Nephron (organoid): Measurements from ENCODE around the gene C2orf72.
"Not testable (repeated sequence)": the region's sequence is repeated elsewhere in the genome, so short reads cannot be mapped to it uniquely, and the experiment has no call there.

Experiments
- H3K27ac Mint-ChIP-seq, 3 experiments: 2 replicates each; pipeline ENCODE4 v1.8.0; 2020; ENCODE audit warnings: mixed read lengths in 3 of 3, mild to moderate bottlenecking in 2 of 3, moderate library complexity in 1 of 3
- H3K27me3 Mint-ChIP-seq: 2 replicates; pipeline ENCODE4 v1.8.0; 2021; ENCODE audit warnings: low read depth, mild to moderate bottlenecking, moderate library complexity, mixed read lengths
- H3K36me3 Mint-ChIP-seq: 2 replicates; pipeline ENCODE4 v1.8.0; 2020; ENCODE audit warnings: low read depth, mixed read lengths
- H3K4me1 Mint-ChIP-seq: 2 replicates; pipeline ENCODE4 v1.8.0; 2020; ENCODE audit warnings: mixed read lengths
- H3K4me3 Mint-ChIP-seq, 3 experiments: 2 replicates each; pipeline ENCODE4 v1.8.0; 2020; ENCODE audit warnings: mild to moderate bottlenecking in 3 of 3, mixed read lengths in 3 of 3, moderate library complexity in 2 of 3
- H3K9me3 Mint-ChIP-seq: 2 replicates; pipeline ENCODE4 v1.8.0; 2020; ENCODE audit warnings: mixed read lengths
- CTCF ChIP-seq, 3 experiments: fragments of 200-600 bp; sonication (generic); IDR thresholded peaks; one replicate each; pipeline ENCODE4 v1.5.0; 2021; ENCODE audit warnings: antibody characterized with exemption in 3 of 3; ENCODE audit not compliant: unreplicated experiment in 3 of 3

The C2orf72 gene

GRCh38 chr2:231002641-231003040 is 34.7 kb upstream of the C2orf72 start:
- Mint-ChIP-seq H3K4me1 (no peaks in the 10 kb centered on the region), H3K4me3 (no peak overlapping the region), H3K36me3 (peaks cover 9% of the 10 kb centered on the region), H3K9me3 (peaks cover 6% of the 10 kb centered on the region), H3K27ac (no peak overlapping the region), H3K27me3 (peaks cover 57% of the 10 kb centered on the region)
- TF ChIP-seq CTCF (IDR thresholded peaks at IDR 0.05; ENCODE audit: unreplicated experiment in 3 of 3) = no peak

DNA sequence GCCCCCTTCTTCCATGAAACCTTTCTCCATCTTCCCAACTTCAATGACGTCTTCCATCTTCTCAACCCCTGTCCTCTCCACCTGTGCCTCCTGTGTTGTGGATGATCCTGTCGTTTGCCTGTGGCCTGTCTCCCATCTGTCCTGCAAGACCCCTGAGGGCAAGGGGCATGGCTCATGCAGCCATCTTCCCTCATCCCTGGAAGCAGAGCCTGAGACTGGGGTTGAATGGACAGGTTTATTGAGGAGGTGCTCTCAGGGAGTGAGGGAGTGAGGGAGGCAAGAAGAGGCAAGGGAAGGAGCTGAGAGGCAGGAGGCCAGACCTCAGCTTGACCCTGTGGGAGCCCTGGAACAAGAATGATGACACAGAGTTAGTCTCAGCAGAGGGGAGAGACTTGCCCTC is 34.1 kb upstream of the C2orf72 start:
- Mint-ChIP-seq H3K4me3 (no peak overlapping the region), H3K27me3 (peaks cover 58% of the 10 kb centered on the region), H3K36me3 (peaks cover 9% of the 10 kb centered on the region), H3K9me3 (peaks cover 6% of the 10 kb centered on the region), H3K27ac (no peak overlapping the region), H3K4me1 (no peaks in the 10 kb centered on the region)
- no peak for TF ChIP-seq CTCF (IDR thresholded peaks at IDR 0.05; ENCODE audit: unreplicated experiment in 3 of 3)

DNA sequence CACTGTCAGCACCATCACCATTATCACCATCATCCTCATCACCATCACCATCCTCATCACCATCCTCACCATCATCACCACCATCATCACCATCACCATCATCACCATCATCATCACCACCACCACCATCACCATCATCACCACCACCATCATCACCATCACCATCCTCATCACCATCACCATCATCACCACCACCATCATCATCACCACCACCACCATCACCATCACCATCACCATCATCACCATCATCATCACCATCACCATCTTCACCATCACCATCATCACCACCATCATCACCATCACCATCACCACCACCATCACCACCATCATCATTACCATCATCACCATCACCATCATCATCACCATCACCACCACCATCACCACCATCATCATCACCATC is 32.4 kb upstream of the C2orf72 start:
- peaks cover 54% of the 10 kb centered on the region for H3K27me3 Mint-ChIP-seq
- not testable (repeated sequence) for H3K9me3 Mint-ChIP-seq, H3K4me1 Mint-ChIP-seq, H3K27ac Mint-ChIP-seq, H3K4me3 Mint-ChIP-seq, H3K36me3 Mint-ChIP-seq

GRCh38 chr2:231007286-231008098 is 29.8 kb upstream of the C2orf72 start:
- no peak for TF ChIP-seq CTCF (IDR thresholded peaks at IDR 0.05; ENCODE audit: unreplicated experiment in 3 of 3)
- H3K4me1 Mint-ChIP-seq = no peaks in the 10 kb centered on the region
- H3K27me3 Mint-ChIP-seq = peaks cover 47% of the 10 kb centered on the region
- peaks cover 9% of the 10 kb centered on the region for H3K36me3 Mint-ChIP-seq
- peak overlapping the region in 1 of 3 experiments; percentile 6 for H3K27ac Mint-ChIP-seq
- H3K4me3 Mint-ChIP-seq = no peak overlapping the region
- peaks cover 6% of the 10 kb centered on the region for H3K9me3 Mint-ChIP-seq

GRCh38 chr2:231008131-231008530 is 29.2 kb upstream of the C2orf72 start:
- no peak for TF ChIP-seq CTCF (IDR thresholded peaks at IDR 0.05; ENCODE audit: unreplicated experiment in 3 of 3)
- no peak overlapping the region for H3K27ac Mint-ChIP-seq
- H3K27me3 Mint-ChIP-seq = peaks cover 47% of the 10 kb centered on the region
- H3K36me3 Mint-ChIP-seq = peaks cover 9% of the 10 kb centered on the region
- no peaks in the 10 kb centered on the region for H3K4me1 Mint-ChIP-seq
- no peak overlapping the region for H3K4me3 Mint-ChIP-seq
- H3K9me3 Mint-ChIP-seq = peaks cover 6% of the 10 kb centered on the region

DNA sequence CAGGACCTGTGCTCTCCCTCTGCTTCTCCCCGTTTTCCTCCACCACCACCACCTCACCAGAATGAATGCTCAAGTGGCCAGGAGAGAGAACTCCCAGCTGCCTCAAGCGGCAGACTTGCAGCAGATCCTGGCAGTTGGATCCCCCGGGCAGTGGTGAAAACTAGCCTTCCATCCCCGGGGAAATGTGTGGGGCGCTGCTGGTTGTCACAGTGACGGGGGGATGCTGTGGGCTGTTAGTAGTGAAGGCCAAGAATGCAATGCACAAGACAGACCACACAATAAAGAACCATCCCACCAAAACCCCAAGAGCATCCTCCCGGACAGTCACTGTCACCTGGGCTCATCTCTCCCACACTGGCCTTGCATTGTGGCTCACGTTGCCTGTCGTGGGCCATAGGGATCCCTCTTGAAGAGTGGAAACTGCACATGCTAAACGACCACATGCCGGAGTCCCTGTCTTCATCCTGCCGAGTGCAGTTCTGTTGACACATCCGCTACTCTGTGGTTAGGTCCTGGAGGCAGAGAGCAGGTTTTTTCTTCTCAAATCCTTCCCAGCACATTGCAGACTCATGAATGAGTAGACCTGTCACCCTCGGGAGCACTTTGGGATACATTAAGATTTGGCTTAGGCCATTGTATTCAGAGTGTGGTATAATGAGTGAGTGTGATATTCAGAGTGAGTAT is 27.9 kb upstream of the C2orf72 start:
- no peak overlapping the region for H3K4me3 Mint-ChIP-seq
- H3K27ac Mint-ChIP-seq = no peak overlapping the region
- H3K4me1 Mint-ChIP-seq = no peaks in the 10 kb centered on the region
- H3K9me3 Mint-ChIP-seq = peaks cover 6% of the 10 kb centered on the region
- no peak for TF ChIP-seq CTCF (IDR thresholded peaks at IDR 0.05; ENCODE audit: unreplicated experiment in 3 of 3)
- peaks cover 39% of the 10 kb centered on the region for H3K27me3 Mint-ChIP-seq
- H3K36me3 Mint-ChIP-seq = peaks cover 9% of the 10 kb centered on the region
